Measurements from ENCODE around the gene MRPL1.

MRPL1 gene

DNA sequence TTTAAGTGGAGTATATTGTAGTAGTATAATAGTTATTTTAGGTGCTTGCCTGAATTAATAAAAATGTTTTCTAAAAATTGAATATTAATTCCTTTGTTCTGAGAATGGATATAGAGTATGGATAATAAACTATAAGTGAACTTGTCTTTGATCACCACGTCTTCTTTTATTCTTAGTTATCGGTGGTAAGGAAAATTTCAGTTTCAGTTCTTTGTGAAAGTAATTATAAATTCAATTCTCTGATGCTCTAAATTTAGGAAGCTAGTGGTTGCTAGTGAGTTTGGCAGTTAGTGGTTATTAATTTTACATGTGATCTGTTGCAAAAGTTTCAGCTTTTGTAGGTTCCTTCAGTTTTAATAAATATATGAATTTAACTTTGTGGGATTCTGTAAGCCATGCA, 30.8 kb downstream of the MRPL1 start (continued):
- no peak for TF ChIP-seq BCL6B (tag by site-specific recombination; IDR thresholded peaks at IDR 0.05)
- TF ChIP-seq ZNF266 (tag by site-specific recombination; IDR thresholded peaks at IDR 0.05; ENCODE audit: low read depth), result no peak
- TF ChIP-seq, protein P1, sequence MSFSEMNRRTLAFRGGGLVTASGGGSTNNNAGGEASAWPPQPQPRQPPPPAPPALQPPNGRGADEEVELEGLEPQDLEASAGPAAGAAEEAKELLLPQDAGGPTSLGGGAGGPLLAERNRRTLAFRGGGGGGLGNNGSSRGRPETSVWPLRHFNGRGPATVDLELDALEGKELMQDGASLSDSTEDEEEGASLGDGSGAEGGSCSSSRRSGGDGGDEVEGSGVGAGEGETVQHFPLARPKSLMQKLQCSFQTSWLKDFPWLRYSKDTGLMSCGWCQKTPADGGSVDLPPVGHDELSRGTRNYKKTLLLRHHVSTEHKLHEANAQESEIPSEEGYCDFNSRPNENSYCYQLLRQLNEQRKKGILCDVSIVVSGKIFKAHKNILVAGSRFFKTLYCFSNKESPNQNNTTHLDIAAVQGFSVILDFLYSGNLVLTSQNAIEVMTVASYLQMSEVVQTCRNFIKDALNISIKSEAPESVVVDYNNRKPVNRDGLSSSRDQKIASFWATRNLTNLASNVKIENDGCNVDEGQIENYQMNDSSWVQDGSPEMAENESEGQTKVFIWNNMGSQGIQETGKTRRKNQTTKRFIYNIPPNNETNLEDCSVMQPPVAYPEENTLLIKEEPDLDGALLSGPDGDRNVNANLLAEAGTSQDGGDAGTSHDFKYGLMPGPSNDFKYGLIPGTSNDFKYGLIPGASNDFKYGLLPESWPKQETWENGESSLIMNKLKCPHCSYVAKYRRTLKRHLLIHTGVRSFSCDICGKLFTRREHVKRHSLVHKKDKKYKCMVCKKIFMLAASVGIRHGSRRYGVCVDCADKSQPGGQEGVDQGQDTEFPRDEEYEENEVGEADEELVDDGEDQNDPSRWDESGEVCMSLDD (tag by site-specific recombination; IDR thresholded peaks at IDR 0.05), result no peak
- no peak for TF ChIP-seq ZNF621 (tag by site-specific recombination; IDR thresholded peaks at IDR 0.05)
- TF ChIP-seq REST (tag by site-specific recombination; IDR thresholded peaks at IDR 0.05), result no peak
- no peak for TF ChIP-seq ZNF473 (tag by site-specific recombination; IDR thresholded peaks at IDR 0.05)

- no peaks in the 10 kb centered on the region for H3K4me1 ChIP-seq (ENCODE audit: control insufficient read depth, insufficient read depth, low read length)
- no peak overlapping the region for H3K4me3 ChIP-seq (ENCODE audit: low read depth, low read length)
- peaks cover 0 to 11% of the 10 kb centered on the region in 2 experiments; a peak in 2 of 3 replicates for H3K36me3 ChIP-seq (ENCODE audit: control insufficient read depth in 2 of 2, insufficient read depth in 1 of 2, low read length in 2 of 2)
- no peak for TF ChIP-seq ZFP69B (tag by site-specific recombination; IDR thresholded peaks at IDR 0.05)
- TF ChIP-seq PRDM1 (tag by site-specific recombination; IDR thresholded peaks at IDR 0.05), result peak; percentile 91
- H3K27ac ChIP-seq (ENCODE audit: extremely low read depth, low read depth, low read length), result no peak overlapping the region
- no peaks in the 10 kb centered on the region for H3K9me3 ChIP-seq (ENCODE audit: control insufficient read depth, insufficient read depth, low read depth, low read length)
- ChIA-PET CTCF (interaction anchor here (0.6 kb wide), 1 partner anchor 936 kb away, joined by 4 read pairs; no protein-coding TSS in a partner anchor), POLR2A (no interaction called here)
These were observed 37.0 kb downstream of the MRPL1 start for GRCh38 chr4:77899607-77900006.

- CTCF ChIA-PET, result interaction anchor here (1.1 kb wide), 1 partner anchor 56 kb away, joined by 4 read pairs; no protein-coding TSS in a partner anchor
- H3K4me3 ChIP-seq (ENCODE audit: low read depth, low read length), result no peak overlapping the region
- no peaks in the 10 kb centered on the region for H3K9me3 ChIP-seq (ENCODE audit: control insufficient read depth, insufficient read depth, low read depth, low read length)
- H3K36me3 ChIP-seq (ENCODE audit: control insufficient read depth in 2 of 2, insufficient read depth in 1 of 2, low read length in 2 of 2), result peaks cover 0 to under 1% of the 10 kb centered on the region in 2 experiments; a peak in 2 of 3 replicates
- TF ChIP-seq PRDM1 (tag by site-specific recombination; IDR thresholded peaks at IDR 0.05), result no peak
- no peaks in the 10 kb centered on the region for H3K4me1 ChIP-seq (ENCODE audit: control insufficient read depth, insufficient read depth, low read length)
- POLR2A ChIA-PET, result no interaction called here
- no peak overlapping the region for H3K27ac ChIP-seq (ENCODE audit: extremely low read depth, low read depth, low read length)
These were observed 40.6 kb downstream of the MRPL1 start for GRCh38 chr4:77903186-77903585.

DNA sequence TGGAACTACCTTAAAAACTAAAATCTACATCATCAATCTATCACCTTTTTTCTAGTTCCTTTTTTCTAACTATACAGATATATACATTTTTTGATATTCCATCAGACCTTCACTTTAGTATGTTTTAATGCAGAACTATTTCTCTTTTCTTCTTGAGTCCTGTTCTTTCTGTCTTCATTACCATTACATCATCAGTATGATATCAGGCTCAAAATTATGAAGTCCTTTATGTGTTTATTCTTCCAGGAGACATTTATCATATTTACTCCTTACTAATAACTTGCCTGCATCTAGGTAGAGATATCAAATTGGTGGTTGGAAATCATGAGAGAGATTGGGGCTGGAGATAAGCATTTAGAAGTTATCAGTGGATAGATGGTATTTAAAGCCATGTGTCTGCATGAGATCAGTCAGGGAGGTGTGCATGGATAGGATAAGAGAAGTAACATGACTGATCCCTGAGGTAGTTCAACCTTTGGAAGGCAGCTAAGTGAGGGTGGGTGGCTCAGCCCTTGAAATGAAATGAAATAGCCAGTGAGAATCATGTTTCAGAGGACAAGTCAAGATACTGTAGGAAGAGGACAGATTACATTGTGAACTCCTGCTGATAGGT, 43.1 kb downstream of the MRPL1 start:
- POLR2A ChIA-PET, result no interaction called here
- CTCF ChIA-PET, result no interaction called here
- no peak overlapping the region for H3K4me3 ChIP-seq (ENCODE audit: low read depth, low read length)
- no peak overlapping the region for H3K27ac ChIP-seq (ENCODE audit: extremely low read depth, low read depth, low read length)
- H3K36me3 ChIP-seq (ENCODE audit: control insufficient read depth in 2 of 2, insufficient read depth in 1 of 2, low read length in 2 of 2), result peaks cover 0 to 8% of the 10 kb centered on the region in 2 experiments; a peak in 2 of 3 replicates
- no peaks in the 10 kb centered on the region for H3K4me1 ChIP-seq (ENCODE audit: control insufficient read depth, insufficient read depth, low read length)
- no peaks in the 10 kb centered on the region for H3K9me3 ChIP-seq (ENCODE audit: control insufficient read depth, insufficient read depth, low read depth, low read length)
- no peak for TF ChIP-seq ZNF266 (tag by site-specific recombination; IDR thresholded peaks at IDR 0.05; ENCODE audit: low read depth)
- TF ChIP-seq ATF2 (tag by site-specific recombination; IDR thresholded peaks at IDR 0.05; ENCODE audit: low read depth), result peak; percentile 73
- no peak for TF ChIP-seq ZNF585B (tag by site-specific recombination; IDR thresholded peaks at IDR 0.05)
